ENCODE data around the gene MTFMT.

Gene MTFMT

GRCh38 chr15:65067317-65067644 is 37.8 kb upstream of the MTFMT start:
- DNase-seq (ENCODE audit: low read depth), result no peak
- TF ChIP-seq CTCF (IDR thresholded peaks at IDR 0.05; ENCODE audit: low read depth, low read length, missing control alignments), result no peak
- H3K4me3 ChIP-seq (ENCODE audit: low read depth, low read length), result no peak overlapping the region

- no peak for TF ChIP-seq CTCF (IDR thresholded peaks at IDR 0.05; ENCODE audit: low read depth, low read length, missing control alignments)
- no peak overlapping the region for H3K4me3 ChIP-seq (ENCODE audit: low read depth, low read length)
- DNase-seq (ENCODE audit: low read depth), result no peak
These were observed 37.3 kb upstream of the MTFMT start for GRCh38 chr15:65066635-65067316.

GRCh38 chr15:65066001-65066634 is 36.7 kb upstream of the MTFMT start:
- no peak for TF ChIP-seq CTCF (IDR thresholded peaks at IDR 0.05; ENCODE audit: low read depth, low read length, missing control alignments)
- no peak for DNase-seq (ENCODE audit: low read depth)
- no peak overlapping the region for H3K4me3 ChIP-seq (ENCODE audit: low read depth, low read length)

GRCh38 chr15:65062726-65063125 is 33.3 kb upstream of the MTFMT start:
- no peak for DNase-seq (ENCODE audit: low read depth)

GRCh38 chr15:65062061-65062460 is 32.6 kb upstream of the MTFMT start:
- H3K4me3 ChIP-seq (ENCODE audit: low read depth, low read length), result no peak overlapping the region
- DNase-seq (ENCODE audit: low read depth), result no peak
- TF ChIP-seq CTCF (IDR thresholded peaks at IDR 0.05; ENCODE audit: low read depth, low read length, missing control alignments), result no peak

More at GRCh38 chr15:65062726-65063125, 33.3 kb upstream of the MTFMT start:
- H3K4me3 ChIP-seq (ENCODE audit: low read depth, low read length), result no peak overlapping the region
- no peak for TF ChIP-seq CTCF (IDR thresholded peaks at IDR 0.05; ENCODE audit: low read depth, low read length, missing control alignments)

GRCh38 chr15:65060641-65061397 is 31.4 kb upstream of the MTFMT start:
- no peak for TF ChIP-seq CTCF (IDR thresholded peaks at IDR 0.05; ENCODE audit: low read depth, low read length, missing control alignments)
- DNase-seq (ENCODE audit: low read depth), result no peak
- H3K4me3 ChIP-seq (ENCODE audit: low read depth, low read length), result no peak overlapping the region

Data from GM12864 (cell line).